Trophoblast cell (in vitro differentiated cells and primary cell): Measurements from ENCODE around the gene STRBP.
A peak's percentile ranks its signal among the peaks of the same experiment; 100 is the strongest.

Source experiments
- DNase-seq, 2 donors: peaks; one replicate each; pipeline ENCODE4 v3.0.0-alpha.2; 2016
- H2AFZ ChIP-seq: 2 replicates; pipeline ENCODE4 v1.6.1; 2013; ENCODE audit warnings: low read length, moderate library complexity, mild to moderate bottlenecking; ENCODE audit not compliant: insufficient read depth, poor library complexity
- H2AK5ac ChIP-seq: 2 replicates; pipeline ENCODE4 v1.6.1; 2013; ENCODE audit warnings: mild to moderate bottlenecking, low read length
- H2BK120ac ChIP-seq: 2 replicates; pipeline ENCODE4 v1.6.1; 2013; ENCODE audit warnings: low read length, mild to moderate bottlenecking, moderate library complexity; ENCODE audit not compliant: insufficient read depth, poor library complexity
- H2BK12ac ChIP-seq: 2 replicates; pipeline ENCODE4 v1.6.1; 2013; ENCODE audit warnings: mild to moderate bottlenecking, low read length, moderate library complexity
- H2BK5ac ChIP-seq: 2 replicates; pipeline ENCODE4 v1.6.1; 2013; ENCODE audit warnings: low read length, low read depth, moderate library complexity, mild to moderate bottlenecking; ENCODE audit not compliant: poor library complexity
- H3K14ac ChIP-seq: 2 replicates; pipeline ENCODE4 v1.6.1; 2013; ENCODE audit warnings: mild to moderate bottlenecking, low read length
- H3K18ac ChIP-seq: 2 replicates; pipeline ENCODE4 v1.6.1; 2013; ENCODE audit warnings: mild to moderate bottlenecking, low read length
- H3K23ac ChIP-seq: 2 replicates; pipeline ENCODE4 v1.6.1; 2013; ENCODE audit warnings: low read length
- H3K27ac ChIP-seq: 2 replicates; pipeline ENCODE4 v1.5.1; 2013; ENCODE audit warnings: low read depth, mild to moderate bottlenecking, inconsistent platforms, low read length, moderate library complexity
- H3K27me3 ChIP-seq: 2 replicates; pipeline ENCODE4 v1.6.1; 2013; ENCODE audit warnings: inconsistent platforms, mild to moderate bottlenecking, low read length, moderate library complexity; ENCODE audit not compliant: insufficient read depth
- H3K36me3 ChIP-seq, 2 experiments: 1 replicate in 1 of 2; 2 replicates in 1 of 2; pipeline ENCODE4 v1.6.1; 2013; ENCODE audit warnings: low read length in 2 of 2, mild to moderate bottlenecking in 2 of 2, moderate library complexity in 1 of 2; ENCODE audit not compliant: insufficient read depth in 2 of 2, control insufficient read depth in 1 of 2
- H3K4ac ChIP-seq: 2 replicates; pipeline ENCODE4 v1.6.1; 2013; ENCODE audit warnings: low read depth, mild to moderate bottlenecking, low read length, moderate library complexity
- H3K4me1 ChIP-seq, 2 experiments: 1 replicate in 1 of 2; 2 replicates in 1 of 2; pipeline ENCODE4 v1.6.1; 2013; ENCODE audit warnings: low read length in 2 of 2, mild to moderate bottlenecking in 2 of 2, moderate library complexity in 1 of 2; ENCODE audit not compliant: insufficient read depth in 2 of 2, control insufficient read depth in 1 of 2
- H3K4me2 ChIP-seq: 2 replicates; pipeline ENCODE4 v1.6.1; 2013; ENCODE audit warnings: inconsistent platforms, mild to moderate bottlenecking, low read length, moderate library complexity
- H3K4me3 ChIP-seq: 2 replicates; pipeline ENCODE4 v1.5.1; 2013; ENCODE audit warnings: mild to moderate bottlenecking, low read depth, low read length, inconsistent platforms
- H3K79me1 ChIP-seq: one replicate; pipeline ENCODE4 v1.6.1; 2013; ENCODE audit warnings: low read length
- H3K79me2 ChIP-seq: 2 replicates; pipeline ENCODE4 v1.6.1; 2013; ENCODE audit warnings: low read length, mild to moderate bottlenecking; ENCODE audit not compliant: control insufficient read depth, insufficient read depth, poor library complexity
- H3K9ac ChIP-seq: 2 replicates; pipeline ENCODE4 v1.6.1; 2013; ENCODE audit warnings: mild to moderate bottlenecking, low read length
- H3K9me3 ChIP-seq: 2 replicates; pipeline ENCODE4 v1.6.1; 2013; ENCODE audit warnings: low read depth, mild to moderate bottlenecking, control low read depth, inconsistent platforms, low read length; ENCODE audit not compliant: insufficient read depth
- H4K12ac ChIP-seq: 2 replicates; pipeline ENCODE4 v1.6.1; 2013; ENCODE audit warnings: low read depth, mild to moderate bottlenecking, low read length, moderate library complexity
- H4K8ac ChIP-seq: 2 replicates; pipeline ENCODE4 v1.6.1; 2013; ENCODE audit warnings: low read depth, mild to moderate bottlenecking, low read length, moderate library complexity
- H4K91ac ChIP-seq: one replicate; pipeline ENCODE4 v1.6.1; 2013; ENCODE audit warnings: low read depth, mild to moderate bottlenecking, low read length, moderate library complexity
- WGBS: extraction: QIAGEN DNeasy Blood & Tissue Kit; methylation state at CpG from one replicate; pipeline ENCODE4 v1.1.7; 2013; ENCODE audit warnings: missing lambda C conversion rate; ENCODE audit not compliant: insufficient read length, insufficient coverage; ENCODE audit errors: extremely low coverage; 5-methylcytosine and 5-hydroxymethylcytosine counted together

The STRBP gene

GRCh38 chr9:123107639-123108285 lies 160.6 kb downstream of the STRBP start:
- no peak overlapping the region for H4K12ac ChIP-seq
- H3K9ac ChIP-seq, result no peak overlapping the region
- H3K27me3 ChIP-seq, result no peaks in the 10 kb centered on the region
- H2BK120ac ChIP-seq, result no peak overlapping the region
- no peak overlapping the region for H3K4me3 ChIP-seq
- no peaks in the 10 kb centered on the region for H3K79me2 ChIP-seq
- no CpG with 5 or more reads among the region's 11 CpGs for WGBS
- H3K18ac ChIP-seq, result no peak overlapping the region
- no peaks in the 10 kb centered on the region for H3K79me1 ChIP-seq
- H3K4me2 ChIP-seq, result no peak overlapping the region
- H2AK5ac ChIP-seq, result no peak overlapping the region
- H3K4me1 ChIP-seq, result no peaks in the 10 kb centered on the region
- H2BK5ac ChIP-seq, result no peak overlapping the region
- no peak overlapping the region for H3K4ac ChIP-seq
- H3K14ac ChIP-seq, result no peak overlapping the region
- no peak for DNase-seq
- H3K23ac ChIP-seq, result no peak overlapping the region
- no peak overlapping the region for H4K91ac ChIP-seq
- no peaks in the 10 kb centered on the region for H3K9me3 ChIP-seq
- no peak overlapping the region for H3K27ac ChIP-seq
- no peak overlapping the region for H2AFZ ChIP-seq
- peaks cover 55 to 65% of the 10 kb centered on the region in 2 experiments for H3K36me3 ChIP-seq
- no peak overlapping the region for H4K8ac ChIP-seq
- no peak overlapping the region for H2BK12ac ChIP-seq

GRCh38 chr9:123105490-123105889 lies 162.9 kb downstream of the STRBP start:
- no peaks in the 10 kb centered on the region for H3K79me2 ChIP-seq
- H4K12ac ChIP-seq, result no peak overlapping the region
- no peak for DNase-seq
- no peaks in the 10 kb centered on the region for H3K27me3 ChIP-seq
- H3K14ac ChIP-seq, result no peak overlapping the region
- no peak overlapping the region for H3K27ac ChIP-seq
- H3K4ac ChIP-seq, result no peak overlapping the region
- H3K18ac ChIP-seq, result no peak overlapping the region
- H2AK5ac ChIP-seq, result no peak overlapping the region
- H3K36me3 ChIP-seq, result peaks cover 59 to 65% of the 10 kb centered on the region in 2 experiments
- H3K9me3 ChIP-seq, result no peaks in the 10 kb centered on the region
- H2AFZ ChIP-seq, result no peak overlapping the region
- no peak overlapping the region for H2BK5ac ChIP-seq
- no peaks in the 10 kb centered on the region for H3K79me1 ChIP-seq
- no peak overlapping the region for H3K23ac ChIP-seq
- H3K9ac ChIP-seq, result no peak overlapping the region
- H4K8ac ChIP-seq, result no peak overlapping the region
- no CpG with 5 or more reads among the region's 5 CpGs for WGBS
- no peak overlapping the region for H3K4me3 ChIP-seq
- H3K4me2 ChIP-seq, result no peak overlapping the region
- H3K4me1 ChIP-seq, result no peaks in the 10 kb centered on the region
- H2BK120ac ChIP-seq, result no peak overlapping the region
- no peak overlapping the region for H2BK12ac ChIP-seq
- H4K91ac ChIP-seq, result no peak overlapping the region

- WGBS, result no CpG with 5 or more reads among the region's 7 CpGs
- Histone ChIP-seq H3K27me3 (no peaks in the 10 kb centered on the region), H2AK5ac (no peak overlapping the region), H3K23ac (no peak overlapping the region), H3K9ac (no peak overlapping the region), H4K12ac (no peak overlapping the region), H4K91ac (no peak overlapping the region), H2BK120ac (no peak overlapping the region), H3K4me3 (no peak overlapping the region), H2BK12ac (no peak overlapping the region), H3K4ac (no peak overlapping the region), H4K8ac (no peak overlapping the region), H3K14ac (no peak overlapping the region), H3K18ac (no peak overlapping the region), H3K4me1 (no peaks in the 10 kb centered on the region), H2AFZ (no peak overlapping the region), H2BK5ac (no peak overlapping the region), H3K27ac (no peak overlapping the region), H3K79me2 (no peaks in the 10 kb centered on the region), H3K9me3 (no peaks in the 10 kb centered on the region), H3K79me1 (no peaks in the 10 kb centered on the region), H3K4me2 (no peak overlapping the region), H3K36me3 (peaks cover 52 to 63% of the 10 kb centered on the region in 2 experiments)
- DNase-seq, result no peak
These were observed 163.6 kb downstream of the STRBP start for GRCh38 chr9:123104807-123105206.

- peak in 1 of 2 donors; percentile 6 for DNase-seq
- H4K8ac ChIP-seq, result no peak overlapping the region
- no peak overlapping the region for H2BK5ac ChIP-seq
- no peaks in the 10 kb centered on the region for H3K4me1 ChIP-seq
- H3K27ac ChIP-seq, result no peak overlapping the region
- no peak overlapping the region for H2AFZ ChIP-seq
- no peak overlapping the region for H2BK12ac ChIP-seq
- WGBS, result no CpG with 5 or more reads among the region's 3 CpGs
- no peak overlapping the region for H3K23ac ChIP-seq
- no peak overlapping the region for H2BK120ac ChIP-seq
- no peak overlapping the region for H4K91ac ChIP-seq
- H3K9me3 ChIP-seq, result no peaks in the 10 kb centered on the region
- no peak overlapping the region for H2AK5ac ChIP-seq
- H3K9ac ChIP-seq, result no peak overlapping the region
- H3K14ac ChIP-seq, result no peak overlapping the region
- no peak overlapping the region for H3K4ac ChIP-seq
- H3K27me3 ChIP-seq, result no peaks in the 10 kb centered on the region
- H3K4me3 ChIP-seq, result no peak overlapping the region
- no peaks in the 10 kb centered on the region for H3K79me2 ChIP-seq
- H4K12ac ChIP-seq, result no peak overlapping the region
- no peaks in the 10 kb centered on the region for H3K79me1 ChIP-seq
- H3K18ac ChIP-seq, result no peak overlapping the region
- no peak overlapping the region for H3K4me2 ChIP-seq
- H3K36me3 ChIP-seq, result peaks cover 40 to 61% of the 10 kb centered on the region in 2 experiments
These were observed 165.8 kb downstream of the STRBP start for GRCh38 chr9:123102375-123103113.
